GM18502 (cell line): ENCODE data around the gene MEX3D.

Experiments used
- ATAC-seq: cut with Tn5 transposase; IDR thresholded peaks from one replicate; pipeline ENCODE4 v1.9.1; 2021; ENCODE audit warnings: mild to moderate bottlenecking; ENCODE audit not compliant: unreplicated experiment, poor library complexity

The MEX3D gene

DNA sequence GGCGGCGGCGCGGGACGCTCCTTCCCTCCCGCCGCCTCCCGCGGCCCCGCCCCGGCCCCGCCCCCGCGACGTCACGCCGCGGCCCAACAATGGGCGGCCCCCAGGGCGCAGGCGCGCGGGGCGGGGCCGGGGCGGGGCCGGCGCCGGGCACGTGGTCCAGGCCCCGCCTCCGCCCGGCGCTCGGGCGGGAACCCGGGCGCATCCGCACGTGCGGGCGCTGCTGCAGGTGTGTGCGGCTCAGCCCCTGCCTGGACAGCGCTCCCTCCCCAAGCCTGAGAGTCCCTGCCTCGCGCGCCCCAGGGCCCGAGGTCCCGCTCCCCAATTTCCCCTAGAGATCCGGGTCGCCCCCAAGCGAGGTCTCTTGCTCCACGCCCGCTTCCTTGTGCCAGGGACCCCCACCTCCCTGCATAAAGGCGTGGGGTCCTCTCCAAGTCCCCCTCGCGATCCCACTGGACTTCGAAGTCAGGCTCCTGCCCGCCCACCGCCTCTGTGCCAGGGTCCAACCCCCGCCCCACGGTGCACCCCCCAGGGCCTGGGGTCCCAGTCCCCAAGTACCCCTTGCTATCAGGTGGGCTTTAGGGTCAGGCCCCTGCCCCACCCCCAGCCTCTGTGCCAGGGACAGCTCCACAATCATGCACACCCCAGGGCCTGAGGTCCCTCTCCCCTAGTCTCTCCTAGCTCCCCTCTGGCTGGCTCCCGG is at the start of gene MEX3D:
Gene MEX3D, minus strand, starts transcription at position 6 of the 700 bp plus-strand sequence. CDS start 267 bp downstream, outside the sequence.
- ATAC-seq = no peak

DNA sequence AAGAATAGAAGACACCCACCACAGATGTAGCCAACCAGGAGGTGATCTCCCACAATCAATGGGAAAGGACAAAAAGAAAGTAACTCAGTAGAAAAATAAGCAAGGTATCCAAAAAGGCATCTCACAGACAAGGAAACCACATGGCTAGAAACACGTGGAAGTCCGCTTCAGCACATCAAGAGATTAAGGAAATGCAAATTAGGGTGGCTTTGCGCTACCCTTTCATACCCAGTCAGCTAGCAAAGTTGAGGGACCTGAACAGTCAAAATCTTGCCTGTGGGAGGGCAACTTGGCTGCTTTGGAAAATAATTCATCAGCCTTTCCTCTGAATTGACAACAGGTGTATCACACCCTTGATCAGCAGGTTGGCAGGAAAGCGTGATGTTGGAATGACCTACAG is 48.8 kb upstream of the MEX3D start:
- no peak for ATAC-seq

DNA sequence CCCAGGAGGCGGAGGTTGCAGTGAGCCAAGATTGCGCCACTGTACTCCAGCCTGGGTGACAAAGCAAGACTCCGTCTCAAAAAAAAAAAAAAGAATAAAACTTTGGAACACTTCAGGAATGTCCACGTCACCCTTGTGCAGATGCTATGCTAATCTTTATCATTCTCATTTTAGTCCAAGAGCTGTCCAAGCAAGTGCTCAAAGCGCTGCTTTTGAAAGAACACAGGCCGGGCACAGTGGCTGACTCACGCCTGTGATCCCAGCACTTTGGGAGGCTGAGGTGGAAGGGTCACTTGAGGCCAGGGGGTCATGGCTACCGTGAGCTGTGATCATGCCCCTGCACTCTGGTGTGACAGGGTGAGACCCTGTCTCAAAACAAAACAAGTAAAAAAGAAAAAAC is 48.3 kb upstream of the MEX3D start:
- ATAC-seq = no peak

DNA sequence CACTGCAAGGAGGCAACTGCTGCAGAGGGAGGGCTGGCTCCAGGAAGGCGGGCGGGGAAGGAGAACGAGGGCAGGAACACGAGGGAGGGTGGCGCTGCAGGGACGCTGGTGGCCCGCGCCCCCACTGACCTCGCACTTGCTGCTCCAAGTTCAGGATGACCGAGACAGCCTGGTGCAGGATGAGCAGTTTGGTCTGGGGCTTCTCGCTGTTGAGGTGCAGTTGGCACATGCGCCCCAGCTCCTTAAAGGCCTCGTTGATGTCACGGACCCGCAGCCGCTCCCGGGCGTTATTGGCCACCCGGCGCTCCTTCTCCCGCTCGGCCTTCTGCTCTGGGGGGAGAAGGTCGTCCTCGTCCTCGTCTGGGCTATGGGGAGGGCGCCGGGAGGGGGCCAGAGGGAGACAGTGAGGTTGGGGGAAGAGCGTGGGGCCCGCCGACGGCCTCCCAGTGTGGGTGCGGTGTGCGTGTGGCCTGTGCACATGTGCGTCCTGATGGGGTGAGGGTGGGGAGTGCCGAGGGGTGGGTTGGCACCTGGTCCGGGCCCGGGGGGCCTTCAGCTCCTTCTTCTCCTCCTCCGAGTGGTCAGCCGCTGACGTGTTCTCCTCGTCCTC is 47.1 kb upstream of the MEX3D start:
- no peak for ATAC-seq

DNA sequence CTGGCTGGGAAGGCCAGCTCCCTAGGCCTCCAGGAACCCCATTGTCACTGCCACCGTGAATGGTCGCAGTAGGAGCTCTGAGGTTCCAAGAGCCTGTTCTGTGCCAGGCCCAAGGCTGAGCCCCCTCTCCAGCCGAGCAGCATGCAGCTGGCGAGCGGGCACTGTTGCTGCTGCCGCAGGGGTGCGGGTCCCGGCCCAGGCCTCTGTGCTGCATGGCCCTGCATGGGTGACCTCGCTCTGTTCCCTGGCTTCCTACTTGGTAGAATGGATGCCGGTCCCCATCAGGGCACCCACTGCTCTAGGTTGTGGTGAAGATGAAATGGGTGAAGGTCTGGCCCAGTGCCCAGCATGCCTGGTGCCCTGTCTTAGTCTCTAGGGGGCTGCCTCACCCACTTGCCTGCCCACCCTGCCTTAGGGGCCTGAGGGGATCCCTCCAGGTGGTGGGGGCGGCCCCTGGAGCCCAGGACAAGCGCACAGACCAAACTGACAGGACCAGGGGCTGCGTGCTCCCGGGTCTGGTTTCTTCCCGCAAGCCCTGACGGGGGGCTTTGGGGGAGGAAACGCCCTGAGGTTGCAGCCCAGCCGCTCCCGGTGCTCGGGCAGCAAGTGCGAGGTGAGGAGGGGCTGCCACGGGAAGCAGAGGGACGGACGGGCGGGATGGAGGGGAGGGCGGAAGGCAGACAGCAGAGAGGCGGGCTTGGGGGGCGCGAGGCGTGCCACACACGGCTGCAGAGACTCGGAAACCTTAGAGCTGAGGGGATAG is 45.9 kb upstream of the MEX3D start:
- ATAC-seq = no peak

DNA sequence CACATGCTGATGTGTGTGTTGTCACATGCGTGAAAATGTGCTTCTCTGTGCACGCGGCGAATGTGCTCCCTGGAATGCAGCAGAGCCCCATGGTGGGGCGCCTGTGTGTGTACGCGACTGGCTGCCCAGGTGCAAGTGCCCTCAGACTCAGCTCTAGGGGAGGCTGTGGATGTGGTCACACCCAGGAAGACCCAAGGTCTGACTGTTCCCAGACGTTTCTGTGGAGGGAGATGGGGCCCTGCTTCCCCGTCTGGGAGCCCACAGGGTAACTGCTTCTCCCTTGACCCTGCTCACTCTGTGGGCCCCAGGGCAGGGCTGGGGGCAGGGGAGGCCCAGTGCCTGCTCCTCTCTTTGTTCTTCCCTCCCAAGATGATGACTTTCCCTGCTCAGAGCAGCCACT is 45.0 kb upstream of the MEX3D start:
- no peak for ATAC-seq

DNA sequence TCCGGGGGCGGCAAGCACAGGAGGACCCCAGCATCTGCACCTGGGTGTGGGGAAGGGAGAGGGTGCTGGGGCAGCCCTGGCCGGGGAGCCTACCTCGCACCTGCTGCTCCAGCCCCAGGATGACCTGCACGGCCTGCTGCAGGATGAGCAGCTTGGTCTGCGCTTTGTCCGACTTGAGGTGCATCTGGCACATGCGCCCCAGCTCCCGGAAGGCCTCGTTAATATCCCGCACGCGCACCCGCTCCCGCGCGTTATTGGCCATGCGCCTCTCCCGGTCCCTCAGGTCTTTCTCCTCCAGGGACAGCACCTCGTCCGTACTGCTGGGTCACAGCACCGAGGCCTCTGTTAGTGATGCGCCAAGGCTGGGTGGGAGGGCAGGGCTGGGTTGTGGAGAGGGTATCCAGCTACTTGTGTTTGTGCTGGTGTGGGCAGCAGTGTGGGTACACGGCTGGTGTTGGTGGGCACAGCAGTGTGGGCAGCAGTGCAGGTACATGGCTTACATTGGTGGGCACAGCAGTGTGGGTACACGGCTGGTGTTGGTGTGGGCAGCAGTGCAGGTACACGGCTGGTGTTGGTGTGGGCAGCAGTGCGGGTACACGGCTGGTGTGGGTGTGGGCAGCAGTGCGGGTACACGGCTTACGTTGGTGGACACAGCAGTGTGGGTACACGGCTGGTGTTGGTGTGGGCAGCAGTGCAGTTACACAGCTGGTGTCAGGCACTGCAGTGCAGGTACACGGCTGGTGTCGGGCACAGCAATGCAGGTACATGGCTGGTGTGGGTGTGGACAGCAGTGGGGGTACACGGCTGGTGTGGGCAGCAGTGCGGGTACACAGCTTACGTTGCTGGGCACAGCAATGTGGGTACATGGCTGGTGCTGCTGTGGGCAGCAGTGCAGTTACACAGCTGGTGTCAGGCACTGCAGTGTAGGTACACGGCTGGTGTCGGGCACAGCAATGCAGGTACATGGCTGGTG is 44.3 kb upstream of the MEX3D start:
- no peak for ATAC-seq

DNA sequence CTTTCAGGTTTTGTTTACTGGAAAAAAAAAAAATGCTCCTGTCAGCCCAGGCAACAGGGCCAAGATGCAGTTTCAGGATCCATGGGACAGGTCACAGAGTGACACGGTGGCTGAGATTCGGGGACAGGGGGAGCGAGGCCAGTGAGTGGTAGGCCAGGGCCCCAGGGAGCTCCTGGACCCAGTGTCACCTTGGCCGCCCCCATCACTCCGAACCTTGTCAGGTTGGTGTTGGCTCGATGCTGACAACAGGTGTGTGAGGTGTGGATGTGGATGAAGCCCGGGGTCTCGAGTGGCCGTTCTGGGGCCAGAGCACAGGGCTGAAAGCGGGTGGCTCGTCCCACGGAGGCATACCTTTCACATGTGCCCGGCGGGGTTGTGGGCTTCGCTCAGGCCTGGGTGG is 43.2 kb upstream of the MEX3D start:
- no peak for ATAC-seq

DNA sequence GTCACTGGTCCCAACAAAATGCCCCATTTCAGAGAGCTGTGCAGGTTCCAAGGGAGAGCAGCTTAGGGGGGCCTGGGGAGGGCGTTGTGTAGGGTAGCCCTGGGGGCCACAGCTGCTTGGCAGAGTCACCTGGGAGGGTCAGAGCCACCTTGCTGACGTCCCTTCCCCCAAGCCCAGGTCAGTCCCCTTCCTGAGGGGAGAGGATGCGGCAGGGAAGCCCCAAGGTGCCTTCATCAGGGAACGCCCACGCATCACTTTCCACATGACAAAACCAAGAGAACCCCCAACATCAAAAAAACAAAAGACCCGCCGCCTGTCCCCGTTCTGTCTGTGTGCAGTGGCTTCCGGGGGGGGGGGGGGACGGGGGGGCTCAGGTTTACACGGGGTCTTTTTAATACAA is 42.5 kb upstream of the MEX3D start:
- ATAC-seq = no peak

DNA sequence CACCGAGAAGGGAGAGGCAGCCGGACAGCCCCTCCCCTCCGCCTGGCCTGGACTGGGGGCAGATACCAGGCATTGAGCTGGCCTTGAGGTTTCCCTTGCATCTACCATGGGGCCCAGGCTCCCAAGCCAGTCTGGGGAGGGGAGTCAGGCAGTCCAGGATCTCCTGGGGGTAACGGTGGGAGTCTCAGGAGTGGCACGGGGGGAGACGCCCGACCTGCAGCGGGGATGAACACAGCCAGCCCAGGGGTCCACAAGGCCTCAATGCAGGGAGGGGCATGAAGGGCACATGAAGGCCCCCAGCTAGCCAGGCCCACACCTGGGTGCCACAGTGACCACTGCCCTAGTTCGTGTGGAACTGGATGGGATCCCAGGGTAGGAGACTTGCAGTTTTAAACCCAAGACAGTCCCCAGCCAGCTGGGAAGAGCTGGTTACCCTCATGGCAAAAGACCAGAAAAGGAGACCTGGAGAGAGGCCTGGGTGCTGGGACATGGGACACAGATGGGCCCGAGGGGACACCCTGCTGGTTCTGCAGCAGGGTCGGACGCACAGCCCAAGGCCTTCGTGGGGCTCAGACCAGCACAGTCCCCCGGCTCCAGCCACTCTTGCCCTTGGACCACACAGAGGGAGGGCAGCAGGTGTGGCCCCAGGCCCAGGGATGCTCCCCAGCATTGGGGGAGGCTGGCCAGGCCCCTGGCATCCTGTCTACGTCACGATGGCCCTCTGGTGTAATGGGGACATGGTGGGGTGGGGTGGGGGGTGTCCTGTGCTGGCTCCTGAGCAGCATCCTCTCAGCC is 41.8 kb upstream of the MEX3D start:
- no peak for ATAC-seq

DNA sequence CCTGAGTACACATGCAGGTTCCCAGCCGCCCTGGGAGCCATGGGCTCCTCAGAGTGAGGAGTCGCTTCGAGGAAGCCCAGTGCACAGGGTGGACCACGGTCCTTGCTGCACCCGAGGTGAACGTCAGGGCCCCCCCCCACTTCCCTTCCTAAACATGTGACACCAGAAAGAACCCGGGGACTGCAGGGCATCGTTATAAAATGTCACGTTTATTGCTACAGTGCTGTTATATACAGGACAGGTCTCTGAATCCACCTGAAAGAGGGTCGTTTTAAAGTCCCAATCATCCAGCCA is 40.9 kb upstream of the MEX3D start:
- ATAC-seq = no peak

DNA sequence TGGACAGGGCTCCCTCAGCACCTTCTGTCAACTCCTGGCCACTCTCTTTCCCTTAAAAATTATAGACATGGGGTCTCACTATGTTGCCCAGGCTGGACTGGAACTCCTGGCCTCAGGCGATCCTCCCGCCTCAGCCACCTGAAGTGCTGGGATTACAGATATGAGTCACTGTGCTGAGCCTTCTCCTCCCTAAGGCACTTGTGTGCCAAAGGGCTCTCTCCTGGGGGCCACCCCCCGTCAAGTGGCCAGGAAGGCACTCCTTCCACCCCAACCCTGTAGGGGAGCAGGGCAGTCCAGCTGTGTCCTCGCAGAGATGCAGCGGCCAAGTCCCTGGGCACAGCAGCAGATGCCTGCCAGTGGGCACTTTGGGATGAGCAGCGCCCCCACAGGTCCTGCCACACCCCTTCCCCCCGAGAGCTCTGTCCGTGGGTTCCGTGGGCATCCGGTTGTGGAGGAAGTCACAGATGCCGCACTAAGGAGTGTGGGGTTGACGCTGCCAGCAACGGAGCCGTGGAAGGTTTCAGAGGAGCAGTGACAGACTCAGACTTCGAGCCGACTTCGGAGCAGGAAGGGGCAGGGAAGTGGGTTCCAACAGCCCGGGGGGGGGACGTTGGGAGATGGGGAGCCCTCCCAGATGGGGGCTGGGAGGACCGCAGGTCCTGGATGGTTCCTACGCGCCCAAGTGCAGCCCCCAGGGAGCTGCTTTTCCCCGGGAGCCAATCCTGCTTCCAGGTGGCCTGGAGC is 40.4 kb upstream of the MEX3D start:
- no peak for ATAC-seq

DNA sequence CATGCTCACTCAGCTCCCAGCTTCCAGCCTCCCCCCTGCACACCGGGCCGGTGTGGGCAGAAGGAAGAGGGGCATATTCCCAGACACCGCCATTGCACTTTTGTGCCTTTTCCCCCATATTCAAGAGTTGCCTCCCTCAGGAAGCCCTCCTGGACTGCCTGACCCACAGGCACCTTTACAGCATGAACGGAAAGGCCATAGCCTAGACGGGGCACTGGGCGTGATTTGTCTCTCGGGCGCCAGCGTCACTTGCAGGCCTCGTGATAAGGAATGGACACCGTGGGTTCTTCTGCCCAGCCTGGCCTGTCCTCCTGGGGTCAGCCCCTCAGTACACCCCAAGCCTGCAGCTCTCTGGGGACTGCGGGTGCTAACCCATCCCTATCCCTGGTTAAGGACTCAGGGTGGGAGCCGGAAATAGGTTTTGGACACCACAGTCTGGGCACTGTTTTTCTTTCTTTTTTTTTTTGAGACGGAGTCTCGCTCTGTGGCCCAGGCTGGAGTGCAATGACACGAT is 38.1 kb upstream of the MEX3D start:
- ATAC-seq = no peak

DNA sequence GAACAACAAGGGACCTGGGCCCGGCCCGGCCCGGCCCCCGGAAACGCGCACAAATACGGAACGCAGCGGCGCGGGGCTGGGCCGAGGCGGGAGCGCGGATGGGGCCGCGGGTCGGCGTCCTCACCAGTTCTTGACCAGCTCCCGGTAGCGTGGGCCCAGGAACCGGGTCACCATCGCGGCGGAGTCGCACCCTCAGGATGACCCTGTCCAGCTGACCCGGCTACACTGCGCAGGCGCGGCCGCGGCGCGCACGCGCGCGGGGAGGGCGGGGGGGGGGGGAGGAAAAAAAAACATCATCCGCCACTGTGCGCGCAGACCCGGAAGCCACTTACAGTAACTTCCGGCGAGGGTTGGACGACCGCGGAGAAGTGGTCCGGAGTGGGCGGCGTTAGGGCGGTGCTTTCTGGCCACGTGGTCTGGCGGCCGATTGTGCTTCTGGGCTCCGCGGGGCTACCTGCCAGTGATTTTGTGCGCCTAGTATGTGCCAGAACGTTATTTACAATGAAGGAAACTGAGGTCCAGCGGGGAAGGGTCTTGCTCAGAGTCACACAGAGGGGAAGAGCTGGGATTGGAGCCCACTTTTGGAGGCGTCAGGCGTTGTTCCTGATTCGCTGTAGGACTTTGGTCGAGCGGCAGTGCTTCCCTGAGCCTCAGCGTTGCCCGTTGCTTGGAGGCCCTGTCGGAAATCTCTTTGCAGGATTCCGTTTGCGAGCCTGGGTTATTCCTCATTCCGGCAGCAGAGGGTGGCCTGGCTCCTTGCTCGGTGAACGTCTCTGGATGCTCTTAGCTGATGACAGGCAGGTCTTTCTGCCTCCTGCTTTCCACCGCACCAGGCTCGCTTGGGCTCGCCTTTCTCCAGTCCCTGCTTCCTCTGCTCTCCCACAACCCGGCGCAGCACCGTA is 37.4 kb upstream of the MEX3D start, which contains the start of gene UQCR11:
Gene UQCR11, minus strand, starts transcription at position 227 of the 902 bp plus-strand sequence. Its CDS starts 53 bp downstream, at position 174.
- ATAC-seq = peak; percentile 87

DNA sequence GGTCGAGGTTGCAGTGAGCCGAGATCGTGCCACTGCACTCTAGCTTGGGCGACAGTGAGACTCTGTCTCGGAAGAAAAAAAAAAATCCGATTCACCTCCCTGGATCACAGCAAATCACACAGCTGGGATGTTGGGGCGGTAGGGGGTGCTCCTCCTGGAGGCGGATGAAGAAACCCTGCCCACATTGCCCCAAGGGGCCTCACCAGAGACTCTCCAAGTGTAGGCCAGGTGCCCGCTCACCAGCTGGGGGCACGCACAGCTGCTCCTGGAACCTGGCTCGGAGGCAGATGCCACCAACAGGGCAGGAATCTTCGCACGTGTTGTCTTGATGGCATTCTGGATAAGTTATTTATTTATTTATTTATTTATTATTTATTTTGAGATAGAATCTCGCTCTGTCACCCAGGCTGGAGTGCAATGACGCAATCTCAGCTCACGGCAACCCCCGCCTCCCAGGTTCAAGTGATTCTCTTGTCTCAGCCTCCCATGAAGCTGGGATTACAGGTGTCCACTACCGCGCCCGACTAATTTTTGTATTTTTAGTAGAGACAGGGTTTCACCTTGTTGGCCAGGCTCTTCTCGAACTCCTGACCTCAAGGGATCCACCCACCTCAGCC is 34.1 kb upstream of the MEX3D start:
- no peak for ATAC-seq

DNA sequence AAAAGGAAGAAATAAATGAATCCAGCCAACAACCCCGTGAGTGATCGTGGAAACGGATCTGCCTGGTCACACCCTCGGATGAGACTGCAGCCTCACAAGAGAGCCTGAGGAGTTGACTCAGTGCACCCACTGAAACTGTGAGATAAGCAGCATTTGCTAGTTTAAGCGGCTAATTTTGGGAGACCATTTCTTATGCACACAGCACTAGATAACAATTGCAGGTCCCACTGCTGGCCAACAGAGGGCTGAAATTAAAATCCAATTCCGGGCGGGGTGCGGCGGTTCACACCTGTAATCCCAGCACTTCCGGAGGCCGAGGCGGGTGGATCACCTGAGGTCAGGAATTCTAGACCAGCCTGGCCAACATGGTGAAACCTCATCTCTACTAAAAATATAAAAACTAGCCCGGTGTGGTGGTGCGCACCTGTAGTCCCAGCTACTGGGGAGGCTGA is 33.5 kb upstream of the MEX3D start:
- ATAC-seq = no peak

DNA sequence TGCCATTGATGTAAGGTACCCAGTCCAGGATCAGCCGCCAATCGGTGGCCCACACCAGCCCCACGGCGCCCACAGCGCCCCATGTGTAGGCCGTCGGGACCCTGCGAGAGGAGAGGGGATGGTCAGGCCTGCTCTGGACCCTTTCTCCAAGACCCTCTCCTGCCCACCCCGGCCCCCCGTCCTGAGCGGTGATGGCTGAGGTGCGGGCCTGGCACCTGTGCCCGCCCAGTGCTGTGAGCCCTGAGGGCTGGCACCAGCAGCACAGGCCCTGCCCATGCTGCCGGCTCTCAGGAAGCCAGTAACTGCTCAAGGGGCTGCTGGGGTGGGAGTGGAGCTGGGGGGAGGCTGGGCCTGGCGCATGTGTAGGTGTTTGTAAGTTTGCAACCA is 31.3 kb upstream of the MEX3D start:
- ATAC-seq = no peak
